HFF-Myc (cell line): ENCODE results near the gene ARPC1B.
"Not testable (repeated sequence)": the region's sequence is repeated elsewhere in the genome, so short reads cannot be mapped to it uniquely, and the experiment has no call there.

Experiments used
- DNase-seq: peaks from one replicate; pipeline ENCODE4 v3.0.0-alpha.2; 2011; ENCODE audit warnings: low read depth; ENCODE audit errors: extremely low read depth
- H3K4me3 ChIP-seq: replicated peaks from 2 replicates; pipeline ENCODE4 v1.5.1; 2011; ENCODE audit warnings: low read depth, mild to moderate bottlenecking, control low read depth, low read length
- TF ChIP-seq, protein P1 (sequence below): IDR thresholded peaks from 2 replicates; pipeline ENCODE4 v1.5.1; 2012; ENCODE audit warnings: mild to moderate bottlenecking, low read depth, low read length, control low read depth; ENCODE audit errors: missing control alignments

Gene ARPC1B

DNA sequence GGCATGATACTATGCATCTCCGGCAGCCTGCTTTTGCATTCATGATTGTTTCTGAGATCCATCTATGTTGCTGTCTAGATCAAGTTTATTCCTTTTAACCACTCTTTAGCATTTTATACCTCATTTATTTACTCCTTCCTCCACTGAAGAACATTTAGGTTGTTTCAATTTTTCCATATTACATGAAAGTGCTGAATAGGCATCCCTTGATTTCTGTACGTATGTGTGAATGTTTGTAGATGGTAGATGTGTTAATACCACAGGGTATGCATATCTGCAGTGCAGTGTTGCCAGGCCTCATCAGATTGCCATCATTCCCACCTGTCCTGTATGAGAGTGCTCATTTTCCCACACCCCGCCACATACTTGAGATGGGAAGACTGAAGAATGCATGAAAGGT is 34.9 kb upstream of the ARPC1B start:
- no peak for DNase-seq
- TF ChIP-seq, protein P1, sequence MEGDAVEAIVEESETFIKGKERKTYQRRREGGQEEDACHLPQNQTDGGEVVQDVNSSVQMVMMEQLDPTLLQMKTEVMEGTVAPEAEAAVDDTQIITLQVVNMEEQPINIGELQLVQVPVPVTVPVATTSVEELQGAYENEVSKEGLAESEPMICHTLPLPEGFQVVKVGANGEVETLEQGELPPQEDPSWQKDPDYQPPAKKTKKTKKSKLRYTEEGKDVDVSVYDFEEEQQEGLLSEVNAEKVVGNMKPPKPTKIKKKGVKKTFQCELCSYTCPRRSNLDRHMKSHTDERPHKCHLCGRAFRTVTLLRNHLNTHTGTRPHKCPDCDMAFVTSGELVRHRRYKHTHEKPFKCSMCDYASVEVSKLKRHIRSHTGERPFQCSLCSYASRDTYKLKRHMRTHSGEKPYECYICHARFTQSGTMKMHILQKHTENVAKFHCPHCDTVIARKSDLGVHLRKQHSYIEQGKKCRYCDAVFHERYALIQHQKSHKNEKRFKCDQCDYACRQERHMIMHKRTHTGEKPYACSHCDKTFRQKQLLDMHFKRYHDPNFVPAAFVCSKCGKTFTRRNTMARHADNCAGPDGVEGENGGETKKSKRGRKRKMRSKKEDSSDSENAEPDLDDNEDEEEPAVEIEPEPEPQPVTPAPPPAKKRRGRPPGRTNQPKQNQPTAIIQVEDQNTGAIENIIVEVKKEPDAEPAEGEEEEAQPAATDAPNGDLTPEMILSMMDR = no peak
- H3K4me3 ChIP-seq = no peak overlapping the region

DNA sequence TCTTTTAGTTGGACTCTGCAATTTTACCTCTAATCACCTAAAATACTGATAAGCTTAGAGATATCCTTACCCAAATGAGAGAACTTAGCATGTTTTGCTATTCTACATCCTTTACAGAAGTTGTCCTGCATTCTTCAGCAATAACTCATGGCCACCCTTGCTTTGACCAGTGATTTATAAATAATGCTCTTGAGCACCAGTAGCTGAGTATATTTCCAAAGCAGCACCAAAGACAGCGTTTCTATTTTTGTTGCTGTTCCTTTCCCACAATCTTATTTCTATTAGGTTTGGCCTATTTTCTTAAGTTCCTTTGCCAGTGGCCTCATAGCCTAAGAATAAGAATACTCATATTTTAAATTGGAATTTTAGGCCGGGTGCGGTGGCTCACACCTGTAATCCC is 33.9 kb upstream of the ARPC1B start:
- TF ChIP-seq, protein P1 = no peak
- no peak for DNase-seq
- no peak overlapping the region for H3K4me3 ChIP-seq

DNA sequence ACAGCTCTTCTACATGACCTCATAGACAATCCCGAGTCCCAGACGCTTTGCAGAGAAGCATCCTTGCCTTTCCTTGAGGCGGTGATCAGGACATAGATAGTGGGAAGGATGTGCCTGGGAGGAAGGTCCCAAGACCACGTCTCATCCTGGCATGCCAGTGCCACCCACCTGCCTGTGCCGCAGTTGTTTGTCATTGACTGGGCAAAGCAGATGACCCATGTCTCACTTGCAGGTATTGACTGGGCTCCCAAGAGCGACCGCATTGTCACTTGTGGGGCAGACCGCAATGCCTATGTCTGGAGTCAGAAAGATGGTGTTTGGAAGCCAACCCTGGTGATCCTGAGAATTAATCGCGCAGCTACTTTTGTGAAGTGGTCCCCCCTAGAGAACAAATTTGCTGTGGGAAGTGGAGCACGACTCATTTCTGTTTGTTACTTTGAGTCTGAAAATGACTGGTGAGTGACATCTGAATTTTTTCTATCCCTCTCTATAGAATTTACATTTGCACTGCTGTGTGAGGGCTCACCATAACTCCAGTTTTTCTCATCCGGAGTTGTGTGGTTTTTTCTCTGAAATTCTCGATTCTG is 30.4 kb upstream of the ARPC1B start:
- TF ChIP-seq, protein P1 = no peak
- DNase-seq = no peak

DNA sequence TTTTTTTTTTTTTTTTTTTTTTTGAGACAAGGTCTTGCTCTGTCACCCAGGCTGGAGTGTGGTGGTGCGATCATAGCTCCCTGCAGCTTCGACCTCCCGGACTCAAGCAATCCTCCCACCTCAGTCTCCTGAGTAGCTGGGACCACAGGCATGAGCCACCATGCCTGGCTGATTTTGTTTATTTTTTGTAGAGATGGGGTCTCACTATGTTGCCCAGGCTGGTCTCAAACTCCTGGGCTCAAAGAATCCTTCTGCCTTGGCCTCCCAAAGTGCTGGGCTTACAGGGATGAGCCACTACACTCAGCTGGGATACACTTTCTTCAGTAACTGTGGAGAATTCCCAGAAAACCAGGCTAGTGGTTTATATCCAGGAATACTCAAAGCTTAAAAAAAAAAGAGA is 23.9 kb upstream of the ARPC1B start:
- DNase-seq, H3K4me3 ChIP-seq: not testable (repeated sequence)

More for the DNA sequence above, 30.4 kb upstream of the ARPC1B start:
- no peak overlapping the region for H3K4me3 ChIP-seq

DNA sequence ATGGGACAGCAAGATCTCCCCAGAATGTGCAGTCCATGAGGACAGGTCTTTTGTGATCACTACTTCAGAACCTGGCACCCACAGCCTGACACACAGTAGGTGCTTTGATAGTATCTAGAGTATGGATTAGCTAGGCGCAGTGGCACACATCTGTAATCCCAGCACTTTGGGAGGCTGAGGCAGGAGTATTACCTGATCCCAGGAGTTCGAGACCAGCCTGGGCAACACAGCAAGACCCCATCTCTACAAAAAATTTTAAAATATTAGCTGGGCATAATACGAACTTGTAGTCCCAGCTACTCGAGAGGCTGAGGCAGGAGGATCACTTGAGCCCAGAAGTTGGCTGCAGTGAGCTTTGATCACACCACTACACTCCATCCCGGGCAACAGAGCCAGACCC is 22.3 kb upstream of the ARPC1B start:
- H3K4me3 ChIP-seq = no peak overlapping the region
- TF ChIP-seq, protein P1 = no peak
- DNase-seq = no peak

DNA sequence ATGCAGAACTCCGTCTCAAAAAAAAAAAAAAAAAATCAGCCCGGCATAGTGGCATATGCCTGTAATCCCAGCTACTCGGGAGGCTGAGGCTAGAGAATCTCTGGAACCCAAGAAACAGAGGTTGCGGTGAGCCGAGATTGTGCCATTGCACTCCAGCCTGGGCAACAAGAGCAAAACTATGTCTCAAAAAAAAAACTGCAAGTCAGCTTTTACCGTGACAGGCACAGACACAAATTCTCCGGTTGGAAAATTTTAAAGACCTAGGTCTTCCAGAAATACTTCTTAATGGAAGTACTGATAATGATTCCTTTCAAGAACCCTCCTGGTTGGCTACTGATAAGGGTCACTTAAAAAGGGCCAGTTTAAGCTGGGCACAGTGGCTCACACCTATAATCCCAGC is 19.4 kb upstream of the ARPC1B start:
- TF ChIP-seq, protein P1 = no peak
- no peak for DNase-seq
- no peak overlapping the region for H3K4me3 ChIP-seq

DNA sequence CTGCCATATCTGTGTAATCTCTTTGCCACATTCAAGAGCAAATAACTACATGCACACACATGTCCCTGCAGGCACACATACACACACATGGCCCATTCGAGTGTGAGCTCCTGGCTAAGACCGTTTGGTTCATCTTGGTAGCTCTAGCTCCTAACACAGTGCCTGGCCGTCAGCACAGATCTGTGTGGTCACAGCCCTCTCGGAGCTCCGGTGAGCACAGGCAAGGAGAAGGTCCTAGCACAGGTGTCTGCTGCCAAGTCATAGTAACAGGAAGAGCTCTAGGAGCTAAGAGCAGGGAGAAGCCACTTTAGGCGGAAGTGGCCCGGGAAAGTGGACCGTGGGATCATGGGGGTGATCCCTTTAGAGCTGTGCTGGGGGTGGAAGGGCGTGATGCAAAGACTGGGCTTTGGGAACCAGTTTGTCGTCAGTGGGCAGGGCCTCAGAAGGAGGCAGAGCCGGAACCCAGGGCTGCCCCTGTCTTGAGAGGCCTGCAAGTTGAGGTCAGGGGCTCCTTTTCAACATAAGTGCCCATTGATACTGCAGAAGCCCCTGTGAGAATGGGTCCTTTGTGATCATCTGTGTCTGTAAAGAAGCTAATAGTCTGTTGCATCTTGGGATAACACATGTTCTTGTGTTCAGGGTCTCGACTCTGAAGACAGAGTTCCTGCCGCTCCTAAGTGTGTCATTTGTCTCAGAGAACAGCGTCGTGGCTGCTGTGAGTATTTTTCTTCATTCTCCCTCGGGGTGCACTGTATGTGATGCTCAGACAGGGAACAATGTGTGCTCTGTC is 16.6 kb upstream of the ARPC1B start:
- H3K4me3 ChIP-seq = no peak overlapping the region
- no peak for DNase-seq
- TF ChIP-seq, protein P1 = no peak

DNA sequence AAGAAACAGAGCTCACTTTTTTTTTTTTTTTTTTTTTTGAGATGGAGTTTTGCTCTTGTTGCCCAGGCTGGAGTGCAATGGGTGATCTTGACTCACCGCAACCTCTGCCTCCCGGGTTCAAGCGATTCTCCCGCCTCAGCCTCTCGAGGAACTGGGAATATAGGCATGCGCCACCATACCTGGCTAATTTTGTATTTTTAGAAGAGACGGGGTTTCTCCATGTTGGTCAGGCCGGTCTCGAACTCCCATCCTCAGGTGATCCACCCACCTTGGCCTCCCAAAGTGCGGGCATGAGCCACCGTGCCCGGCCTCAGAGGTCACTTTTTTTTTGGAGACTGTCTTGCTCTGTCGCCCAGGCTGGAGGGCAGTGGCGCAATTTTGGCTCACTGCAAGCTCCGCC is 16.0 kb upstream of the ARPC1B start:
- H3K4me3 ChIP-seq, DNase-seq: not testable (repeated sequence)
